ENCODE measurements around the gene ZNF784.

DNA sequence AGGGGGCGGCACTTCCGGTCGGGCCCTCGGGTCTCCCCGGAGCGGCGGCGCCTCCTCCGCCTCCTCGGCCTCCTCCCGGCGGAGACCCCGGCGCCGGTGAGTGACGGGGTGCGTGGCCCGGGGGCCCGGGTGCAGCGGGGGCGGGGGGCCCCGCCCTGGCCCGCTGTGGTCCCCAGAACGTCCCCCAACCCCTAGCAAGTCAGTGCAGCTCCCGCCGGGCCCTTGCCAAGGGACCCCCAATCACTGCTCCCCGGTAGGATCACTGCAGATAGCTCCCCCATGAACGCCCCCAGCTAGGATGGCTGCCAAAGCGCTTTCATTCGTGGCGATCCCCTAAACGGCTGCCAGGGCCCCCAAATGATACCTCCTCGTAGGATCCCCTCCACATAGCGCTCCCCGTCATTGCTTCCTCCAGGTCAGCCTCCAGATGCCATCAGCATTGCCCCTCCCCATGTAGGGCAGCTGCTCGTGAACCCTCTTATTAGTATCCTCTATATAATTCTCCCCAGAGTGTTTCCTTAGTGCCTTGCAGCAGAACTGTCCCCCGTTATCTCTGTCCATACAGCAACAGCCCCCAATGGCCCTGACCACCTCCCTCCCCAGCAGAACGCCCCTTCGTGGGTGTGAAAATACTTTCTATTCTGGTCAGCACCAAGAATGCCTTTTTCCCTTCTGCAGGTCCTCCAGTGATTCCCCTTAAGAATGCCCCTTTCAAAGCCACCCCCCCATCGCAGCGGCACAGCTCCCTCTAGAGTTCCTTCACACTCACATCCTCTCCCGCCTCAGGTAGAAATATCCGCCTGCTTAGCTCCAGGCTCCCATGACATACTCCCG lies 18.5 kb downstream of the ZNF784 start, which contains the start of gene ZNF865:
- TF ChIP-seq EZH2phosphoT487 (IDR thresholded peaks at IDR 0.05; ENCODE audit: insufficient read depth, low read depth): no peak
- no peak for TF ChIP-seq EZH2 (IDR thresholded peaks at IDR 0.05; ENCODE audit: insufficient read depth, poor library complexity, severe bottlenecking)
